GM12878 (cell line): ENCODE data around the gene SOX18. TPM values are rescaled to one million over a fixed set of nuclear protein-coding genes. Genes with fewer than 3 reads are reported as not detected.

Experiments
- ATAC-seq: fragments of 200-7000 bp; cut with Tn5 transposase; 3 replicates; pipeline ENCODE4 v1.9.1; 2020; ENCODE audit warnings: mild to moderate bottlenecking, moderate library complexity
- BruUV-seq: library from RNA; stranded (reverse); fragments of 400-500 nt; replicated peaks from 2 replicates; lab custom pipeline; 2021; lab: Mats Ljungman, UMichigan
- CTCF ChIA-PET: fragments of 300-600 bp; sonication (Branson Sonifier 250); formaldehyde crosslinking; extraction: SDS; loops from one replicate; lab custom pipeline; 2021; ENCODE audit warnings: inconsistent platforms; lab: Yijun Ruan, JAX
- POLR2A ChIA-PET: fragments of 350-600 bp; formaldehyde crosslinking; extraction: SDS; loops from one replicate; lab custom pipeline; 2021; ENCODE audit warnings: inconsistent platforms; lab: Charles Lee
- RAD21 ChIA-PET: fragments of 300-600 bp; sonication (Branson Sonifier 250); formaldehyde crosslinking; loops from one replicate; lab custom pipeline; 2023; ENCODE audit warnings: antibody characterized with exemption; ENCODE audit not compliant: unreplicated experiment; lab: Charles Lee
- SMC1A ChIA-PET: fragments of 300-600 bp; sonication (Branson Sonifier 250); formaldehyde crosslinking; loops from one replicate; lab custom pipeline; 2023; ENCODE audit not compliant: unreplicated experiment, uncharacterized antibody; lab: Charles Lee
- DNase-seq: peaks from one replicate; pipeline ENCODE4 v3.0.0-alpha.2; 2011; ENCODE audit warnings: low read depth, low spot score
- FAIRE-seq: peaks from 3 replicates; lab custom pipeline; 2011; peaks lifted over from hg19 to GRCh38; lab: Jason Lieb, UNC
- H2AFZ ChIP-seq: 2 replicates; pipeline ENCODE4 v1.6.0; 2011; ENCODE audit warnings: low read depth, low read length, control low read depth; ENCODE audit not compliant: control insufficient read depth
- H3K27ac ChIP-seq: 2 replicates; pipeline ENCODE4 v1.5.1; 2011; ENCODE audit warnings: control low read depth; ENCODE audit not compliant: control insufficient read depth, insufficient read depth
- H3K27me3 ChIP-seq, 2 experiments: replicated peaks in 1 of 2; 2 replicates each; pipeline versions ENCODE4 v1.6.0 to v1.6.1; 2011; ENCODE audit warnings: low read length in 1 of 2; ENCODE audit not compliant: control insufficient read depth in 2 of 2, insufficient read depth in 2 of 2
- H3K36me3 ChIP-seq, 2 experiments: 2 replicates each; pipeline ENCODE4 v1.5.1; 2011; ENCODE audit warnings: low read length in 1 of 2; ENCODE audit not compliant: control insufficient read depth in 2 of 2, insufficient read depth in 2 of 2
- H3K4me1 ChIP-seq: 2 replicates; pipeline ENCODE4 v1.6.1; 2011; ENCODE audit warnings: mild to moderate bottlenecking, low read length, moderate library complexity, mixed read lengths; ENCODE audit not compliant: control insufficient read depth, insufficient read depth
- H3K4me2 ChIP-seq: 2 replicates; pipeline ENCODE4 v1.6.0; 2011; ENCODE audit warnings: control low read depth; ENCODE audit not compliant: control insufficient read depth, insufficient read depth
- H3K4me3 ChIP-seq: fragments of 200-600 bp; sonication (generic); 2 replicates; pipeline ENCODE4 v1.5.1; 2016
- H3K79me2 ChIP-seq: 2 replicates; pipeline ENCODE4 v1.6.0; 2011; ENCODE audit warnings: low read length; ENCODE audit not compliant: control insufficient read depth, insufficient read depth
- H3K9ac ChIP-seq: 2 replicates; pipeline ENCODE4 v1.8.0; 2011; ENCODE audit warnings: low read length, control low read depth, mixed read lengths; ENCODE audit not compliant: control insufficient read depth, insufficient read depth
- H3K9me3 ChIP-seq: replicated peaks from 3 replicates; pipeline ENCODE4 v1.5.1; 2011; ENCODE audit warnings: mild to moderate bottlenecking, low read length; ENCODE audit not compliant: control insufficient read depth, insufficient read depth
- H4K20me1 ChIP-seq: 2 replicates; pipeline ENCODE4 v1.6.0; 2011; ENCODE audit not compliant: control insufficient read depth, insufficient read depth
- ASH2L ChIP-seq: fragments of 300-600, 200-600 bp; sonication (generic); IDR thresholded peaks from 2 replicates; pipeline ENCODE4 v1.6.1; 2017; ENCODE audit warnings: low read depth, mild to moderate bottlenecking, borderline replicate concordance
- CBX3 ChIP-seq: fragments of 200-600 bp; sonication (generic); IDR thresholded peaks from 2 replicates; pipeline ENCODE4 v1.6.1; 2016; ENCODE audit warnings: low read depth, borderline replicate concordance
- CHD4 ChIP-seq: fragments of 200-600 bp; sonication (generic); IDR thresholded peaks from 2 replicates; pipeline ENCODE4 v1.6.1; 2016; ENCODE audit warnings: mild to moderate bottlenecking
- CUX1 ChIP-seq: IDR thresholded peaks from 2 replicates; pipeline ENCODE4 v1.6.1; 2012; ENCODE audit warnings: improper control_type of control experiment, low read depth, low read length; ENCODE audit not compliant: insufficient replicate concordance
- DPF2 ChIP-seq: fragments of 450-650 bp; IDR thresholded peaks from 2 replicates; pipeline ENCODE4 v1.6.1; 2017; ENCODE audit warnings: mild to moderate bottlenecking
- ESRRA ChIP-seq: IDR thresholded peaks from 2 replicates; pipeline ENCODE4 v1.6.1; 2012; ENCODE audit warnings: mild to moderate bottlenecking, low read length, improper control_type of control experiment
- POLR2A ChIP-seq: IDR thresholded peaks from 2 replicates; pipeline ENCODE4 v1.6.1; 2011; ENCODE audit warnings: low read depth, mild to moderate bottlenecking, low read length
- POU2F2 ChIP-seq: IDR thresholded peaks from 3 replicates; pipeline ENCODE4 v1.6.1; 2011; ENCODE audit warnings: low read depth, mild to moderate bottlenecking, low read length, borderline replicate concordance
- SUZ12 ChIP-seq: fragments of 200-600 bp; sonication (generic); IDR thresholded peaks from one replicate; pipeline ENCODE4 v1.6.1; 2018; ENCODE audit warnings: antibody characterized with exemption, mild to moderate bottlenecking; ENCODE audit not compliant: unreplicated experiment
- ZBED1 ChIP-seq: IDR thresholded peaks from 2 replicates; pipeline ENCODE4 v1.6.1; 2016; ENCODE audit warnings: borderline replicate concordance
- ZNF207 ChIP-seq: fragments of 450-650 bp; IDR thresholded peaks from 2 replicates; pipeline ENCODE4 v1.6.1; 2014; ENCODE audit warnings: antibody characterized with exemption, mild to moderate bottlenecking, borderline replicate concordance
- ZNF217 ChIP-seq: fragments of 450-650 bp; IDR thresholded peaks from 2 replicates; pipeline ENCODE4 v1.6.1; 2017; ENCODE audit warnings: antibody characterized with exemption, mild to moderate bottlenecking
- WGBS: methylation state at CpG from one replicate; pipeline ENCODE4 v1.1.6; 2016; ENCODE audit warnings: low lambda C conversion rate; ENCODE audit not compliant: insufficient replicate concordance, insufficient coverage; ENCODE audit errors: missing lambda C conversion rate; 5-methylcytosine and 5-hydroxymethylcytosine counted together
- in situ Hi-C: fragments of 300-500 bp; cut with MboI; formaldehyde crosslinking; loops from 9 replicates; pipeline ENCODE4 v1.14.3; 2018; ENCODE audit warnings: mixed read lengths
- intact Hi-C: fragments of 100-400 bp; cut with micrococcal nuclease; formaldehyde crosslinking; loops from one replicate; pipeline ENCODE4 v1.14.2; 2022; ENCODE audit not compliant: unreplicated experiment
- polyA plus RNA-seq, 11 experiments: library from polyadenylated mRNA; depleted of rRNA in 4 of 11; unstranded in 6 of 11; stranded (reverse) in 5 of 11; fragments of >200 nt; fragmentation: Nextera tagmentation in 4 of 11; fragmentation: Illumina TruSeq in 1 of 11; extraction: Ambion mirVana in 4 of 11; extraction: Trizol in 1 of 11; gene quantifications; 1 replicate in 1 of 11; 2 replicates in 10 of 11; pipeline versions ENCODE4 v1.2.1 to v1.2.3, GENCODE V29; 2011 to 2016; ENCODE audit warnings: inconsistent platforms in 2 of 11, missing spikeins in 2 of 11, low read depth in 1 of 11
- total RNA-seq, 4 experiments: library from RNA; depleted of rRNA in 3 of 4; stranded (reverse); fragments of >200 nt in 3 of 4; fragmentation: Illumina TruSeq in 1 of 4; extraction: Trizol in 1 of 4; gene quantifications; 2 replicates each; pipeline versions ENCODE4 v1.2.1 to v1.2.3, GENCODE V29; 2013 to 2021

Gene SOX18
- total and polyA plus RNA-seq, 10 of the 15 experiments (the other 5 are each of a cell fraction or from before 2014, with no cell fraction given), result 0.05 to 5.6 (median 0.28) TPM; not detected in 3

- no peak overlapping the region for H3K27ac ChIP-seq
- ATAC-seq (no peak), DNase-seq (no peak), FAIRE-seq (no peak)
- no peaks in the 10 kb centered on the region for H4K20me1 ChIP-seq
- no peaks in the 10 kb centered on the region for H3K27me3 ChIP-seq
- no peak overlapping the region for H3K9ac ChIP-seq
- H3K79me2 ChIP-seq, result peaks cover 17% of the 10 kb centered on the region
- ChIA-PET CTCF (interaction anchor here (1.2 to 2.8 kb wide), 3 partner anchors 15 to 90 kb away, joined by 3 to 7 read pairs (median 5); no protein-coding TSS in a partner anchor), RAD21 (no interaction called here), POLR2A (interaction anchor here (2.4 kb wide), 1 partner anchor 10 kb away, joined by 6 read pairs; the partner anchor contains the start of gene TCEA2)
- intact Hi-C loops, result no loop called here
- no peaks in the 10 kb centered on the region for H3K9me3 ChIP-seq
- peaks cover 3 to 22% of the 10 kb centered on the region in 2 experiments for H3K36me3 ChIP-seq
- no peak overlapping the region for H3K4me3 ChIP-seq
- no TSS peak for BruUV-seq
- no peak for TF ChIP-seq CUX1
- TF ChIP-seq SUZ12, result no peak
- no peak for TF ChIP-seq ZNF217
- no peak for TF ChIP-seq ESRRA
- no peak for TF ChIP-seq ZNF207
- TF ChIP-seq ZBED1, result no peak
- TF ChIP-seq CBX3, result no peak
- TF ChIP-seq ASH2L, result no peak
- no peak for TF ChIP-seq CHD4
- no peak for TF ChIP-seq POU2F2
- no peak for TF ChIP-seq POLR2A
- TF ChIP-seq DPF2, result no peak
- TF ChIP-seq, all 136 proteins: peak for 0
- in situ Hi-C loops, result no loop called here
- H3K4me1 ChIP-seq, result peaks cover 8% of the 10 kb centered on the region; the same call in 1 of the 2 replicates
- H3K4me2 ChIP-seq, result no peak overlapping the region
- 54% methylated on average over 14 of the region's 14 CpGs for WGBS
- H2AFZ ChIP-seq, result no peak overlapping the region
- SMC1A ChIA-PET, result no interaction called here
Observed at GRCh38 chr20:64072498-64073063, 23.1 kb upstream of the SOX18 start.
